HepG2 (cell line): ENCODE measurements around the gene ESPNL. TPM values are rescaled to one million over a fixed set of nuclear protein-coding genes. Genes with fewer than 3 reads are reported as not detected.

ENCODE experiments used
- ATF2 ChIP-seq: sonication (generic); formaldehyde crosslinking; IDR thresholded peaks from 2 replicates; pipeline ENCODE4 v1.4.0; 2020; ENCODE audit warnings: missing genetic modification reagents
- CSRNP1 ChIP-seq: sonication (generic); formaldehyde crosslinking; IDR thresholded peaks from 2 replicates; pipeline ENCODE4 v1.8.1; 2023; ENCODE audit warnings: mild to moderate bottlenecking, missing genetic modification reagents
- DNMT1 ChIP-seq: sonication (generic); formaldehyde crosslinking; IDR thresholded peaks from 2 replicates; pipeline ENCODE4 v1.5.1; 2020; ENCODE audit warnings: mild to moderate bottlenecking, missing genetic modification reagents
- E2F2 ChIP-seq: sonication (generic); formaldehyde crosslinking; IDR thresholded peaks from 2 replicates; pipeline ENCODE4 v1.4.0; 2020; ENCODE audit warnings: missing genetic modification reagents, borderline replicate concordance
- KLF12 ChIP-seq: sonication (generic); formaldehyde crosslinking; IDR thresholded peaks from 2 replicates; pipeline ENCODE4 v1.4.0; 2020; ENCODE audit warnings: missing genetic modification reagents, borderline replicate concordance
- MEIS1 ChIP-seq: sonication (generic); formaldehyde crosslinking; IDR thresholded peaks from 2 replicates; pipeline ENCODE4 v1.9.0; 2021; ENCODE audit warnings: mild to moderate bottlenecking, missing genetic modification reagents, moderate library complexity, borderline replicate concordance
- NCOA5 ChIP-seq: sonication (generic); formaldehyde crosslinking; IDR thresholded peaks from 2 replicates; pipeline ENCODE4 v1.4.0; 2020; ENCODE audit warnings: missing genetic modification reagents
- SNAPC5 ChIP-seq: sonication (generic); formaldehyde crosslinking; IDR thresholded peaks from 2 replicates; pipeline ENCODE4 v1.8.1; 2023; ENCODE audit warnings: mild to moderate bottlenecking, missing genetic modification reagents, borderline replicate concordance
- STAT6 ChIP-seq: sonication (generic); formaldehyde crosslinking; IDR thresholded peaks from 2 replicates; pipeline ENCODE4 v1.4.0; 2020; ENCODE audit warnings: missing genetic modification reagents, mild to moderate bottlenecking, borderline replicate concordance
- TBX2 ChIP-seq: sonication (generic); formaldehyde crosslinking; IDR thresholded peaks from 2 replicates; pipeline ENCODE4 v1.5.0; 2020; ENCODE audit warnings: missing genetic modification reagents, mild to moderate bottlenecking, borderline replicate concordance
- THAP8 ChIP-seq: sonication (generic); formaldehyde crosslinking; IDR thresholded peaks from 2 replicates; pipeline ENCODE4 v1.5.1; 2020; ENCODE audit warnings: missing genetic modification reagents, mild to moderate bottlenecking, borderline replicate concordance
- TOE1 ChIP-seq: sonication (generic); formaldehyde crosslinking; IDR thresholded peaks from 2 replicates; pipeline ENCODE4 v1.4.0; 2020; ENCODE audit warnings: mild to moderate bottlenecking, missing genetic modification reagents
- ZBTB14 ChIP-seq: sonication (generic); formaldehyde crosslinking; IDR thresholded peaks from 2 replicates; pipeline ENCODE4 v1.4.0; 2020; ENCODE audit warnings: missing genetic modification reagents
- ZFY ChIP-seq: sonication (generic); formaldehyde crosslinking; IDR thresholded peaks from 2 replicates; pipeline ENCODE4 v1.4.0; 2020; ENCODE audit warnings: missing genetic modification reagents
- ZNF503 ChIP-seq: sonication (generic); formaldehyde crosslinking; IDR thresholded peaks from 2 replicates; pipeline ENCODE4 v1.4.0; 2020; ENCODE audit warnings: missing genetic modification reagents
- ZNF747 ChIP-seq: sonication (generic); formaldehyde crosslinking; IDR thresholded peaks from 2 replicates; pipeline ENCODE4 v1.8.1; 2023; ENCODE audit warnings: missing genetic modification reagents, mild to moderate bottlenecking, borderline replicate concordance
- polyA plus RNA-seq, 8 experiments: library from polyadenylated mRNA; depleted of rRNA in 3 of 8; stranded (reverse) in 7 of 8; unstranded in 1 of 8; fragments of >200 nt; fragmentation: Illumina TruSeq in 4 of 8; extraction: Trizol in 4 of 8; gene quantifications; 2 replicates each; pipeline versions ENCODE4 v1.2.1 to v1.2.3, GENCODE V29; 2011 to 2016; ENCODE audit warnings: low read depth in 4 of 8, missing spikeins in 1 of 8, mixed read lengths in 1 of 8; ENCODE audit not compliant: insufficient read depth in 1 of 8
- total RNA-seq, 5 experiments: library from RNA; depleted of rRNA; stranded (reverse); fragments of >200 nt; fragmentation: Illumina TruSeq; extraction: Trizol; gene quantifications; 2 replicates each; pipeline ENCODE4 v1.2.3, GENCODE V29; 2016; ENCODE audit warnings: low read depth in 1 of 5

Gene ESPNL
- total and polyA plus RNA-seq, 2 of the 13 experiments (the other 11 are each of a cell fraction or from before 2014, with no cell fraction given) = 0.45 to 0.80 TPM

GRCh38 chr2:238106698-238107524 lies 6.8 kb downstream of the ESPNL start (continued):
- TF ChIP-seq CSRNP1 = no peak
- no peak for TF ChIP-seq MEIS1 (CRISPR knock-in tag)
- 0 out of 2 replicates have a peak, but pooled peaks have one; percentile 75 for TF ChIP-seq DNMT1 (CRISPR knock-in tag)
- TF ChIP-seq STAT6 (CRISPR knock-in tag) = no peak
- no peak for TF ChIP-seq ATF2 (CRISPR knock-in tag)
- TF ChIP-seq THAP8 = no peak
- TF ChIP-seq TBX2 (CRISPR knock-in tag) = peak; percentile 40; the same call in 1 of the 2 replicates
- no peak for TF ChIP-seq TOE1 (CRISPR knock-in tag)
- no peak for TF ChIP-seq KLF12 (CRISPR knock-in tag)
- peak; percentile 45; the same call in 1 of the 2 replicates for TF ChIP-seq ZFY (CRISPR knock-in tag)
- no peak for TF ChIP-seq E2F2
- no peak for TF ChIP-seq ZBTB14 (CRISPR knock-in tag)
- TF ChIP-seq NCOA5 (CRISPR knock-in tag) = no peak
- TF ChIP-seq SNAPC5 = no peak
- TF ChIP-seq ZNF503 (CRISPR knock-in tag) = no peak
- no peak; the same call in 1 of the 2 replicates for TF ChIP-seq ZNF747
